ENCODE results near the gene RXFP4. TPM values are rescaled to one million over a fixed set of nuclear protein-coding genes. Genes with fewer than 3 reads are reported as not detected.

RXFP4 gene
- total and polyA plus RNA-seq, 2 of the 13 experiments (the other 11 are each of a cell fraction or from before 2014, with no cell fraction given): 0.38 to 1.4 TPM

GRCh38 chr1:155989242-155990004 is 48.0 kb downstream of the RXFP4 start (continued):
- TF ChIP-seq FOXP4 (CRISPR knock-in tag; IDR thresholded peaks at IDR 0.05) (no peak), DRAP1 (CRISPR knock-in tag; IDR thresholded peaks at IDR 0.05) (no peak), ZGPAT (CRISPR knock-in tag; IDR thresholded peaks at IDR 0.05) (peak; percentile 45; the same call in 1 of the 2 replicates), TEAD3 (CRISPR knock-in tag; optimal IDR thresholded peaks at IDR 0.05; ENCODE audit: borderline replicate concordance) (peak; percentile 53), HIVEP1 (CRISPR knock-in tag; IDR thresholded peaks at IDR 0.05) (0 out of 2 replicates have a peak, but pooled peaks have one; percentile 39), HMGXB4 (CRISPR knock-in tag; IDR thresholded peaks at IDR 0.05; ENCODE audit: borderline replicate concordance in 1 of 2, low read depth in 1 of 2) (peak; percentile 46 to 69; a peak in 2 of 4 replicates), ZSCAN9 (CRISPR knock-in tag; IDR thresholded peaks at IDR 0.05; ENCODE audit: borderline replicate concordance) (no peak), ZFX (CRISPR knock-in tag; IDR thresholded peaks at IDR 0.05; ENCODE audit: low read depth) (peak; percentile 29; the same call in 1 of the 2 replicates), GPBP1L1 (CRISPR knock-in tag; IDR thresholded peaks at IDR 0.05) (no peak), ZNF543 (CRISPR knock-in tag; IDR thresholded peaks at IDR 0.05) (0 out of 2 replicates have a peak, but pooled peaks have one; percentile 15), NFATC3 (CRISPR knock-in tag; IDR thresholded peaks at IDR 0.05) (0 out of 2 replicates have a peak, but pooled peaks have one; percentile 56), ARID5B (CRISPR knock-in tag; IDR thresholded peaks at IDR 0.05) (0 out of 2 replicates have a peak, but pooled peaks have one; percentile 25), HNF1B (CRISPR knock-in tag; IDR thresholded peaks at IDR 0.05) (peak; percentile 69)

Data from HepG2 (cell line).